Ramos (cell line): Measurements from ENCODE around the gene SLIT3.

Experiments
- in situ Hi-C: fragments of 300-500 bp; cut with MboI; formaldehyde crosslinking; loops from one replicate; pipeline ENCODE4 v1.14.3; 2022; ENCODE audit warnings: low sequenced_read_pairs; ENCODE audit not compliant: unreplicated experiment

SLIT3 gene

DNA sequence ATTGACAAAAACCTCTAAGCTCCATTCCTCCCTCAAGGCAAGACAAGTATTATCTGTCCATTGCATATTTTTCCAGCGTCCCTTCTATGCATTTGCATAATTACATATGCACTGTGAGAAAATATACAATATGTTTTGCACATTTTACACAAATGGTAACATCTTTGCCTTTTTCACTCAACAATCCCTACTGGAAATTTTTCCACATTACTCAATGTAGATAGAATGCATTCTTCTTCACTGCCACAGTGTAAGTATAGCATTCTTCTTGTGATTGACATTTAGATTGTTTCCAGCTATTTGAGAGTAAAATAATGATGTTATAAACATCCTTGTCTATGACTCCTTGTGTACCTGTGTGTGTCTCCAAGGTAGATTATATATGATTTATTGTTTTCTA, 205.0 kb downstream of the SLIT3 start:
- in situ Hi-C loops: no loop called here

GRCh38 chr5:169095410-169095960, 205.5 kb downstream of the SLIT3 start:
- in situ Hi-C loops: no loop called here

GRCh38 chr5:169094586-169095409, 206.1 kb downstream of the SLIT3 start:
- in situ Hi-C loops: no loop called here

GRCh38 chr5:169091396-169091980, 209.5 kb downstream of the SLIT3 start:
- in situ Hi-C loops: no loop called here

DNA sequence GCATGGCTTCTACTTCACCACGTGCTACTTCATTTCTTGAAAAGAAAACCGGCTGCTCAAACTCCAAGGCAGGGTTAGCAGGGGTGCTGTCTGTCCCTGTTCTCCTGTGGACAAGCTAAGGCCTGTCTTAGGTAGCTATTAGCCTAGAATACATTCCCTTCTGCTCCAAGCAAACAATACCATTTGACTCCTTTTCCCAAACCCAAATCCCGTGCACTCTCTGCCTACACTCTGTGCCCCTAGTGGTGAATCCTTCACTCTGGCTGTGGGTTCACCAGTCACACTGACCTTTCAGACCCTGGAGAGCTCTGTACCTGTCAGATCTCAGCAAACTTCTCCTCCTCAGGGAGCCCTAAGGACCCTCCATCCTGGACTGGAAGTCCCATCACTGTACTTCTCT, 211.6 kb downstream of the SLIT3 start:
- in situ Hi-C loops: no loop called here

- in situ Hi-C loops: no loop called here
Measured at GRCh38 chr5:169088028-169088725, 212.8 kb downstream of the SLIT3 start.

DNA sequence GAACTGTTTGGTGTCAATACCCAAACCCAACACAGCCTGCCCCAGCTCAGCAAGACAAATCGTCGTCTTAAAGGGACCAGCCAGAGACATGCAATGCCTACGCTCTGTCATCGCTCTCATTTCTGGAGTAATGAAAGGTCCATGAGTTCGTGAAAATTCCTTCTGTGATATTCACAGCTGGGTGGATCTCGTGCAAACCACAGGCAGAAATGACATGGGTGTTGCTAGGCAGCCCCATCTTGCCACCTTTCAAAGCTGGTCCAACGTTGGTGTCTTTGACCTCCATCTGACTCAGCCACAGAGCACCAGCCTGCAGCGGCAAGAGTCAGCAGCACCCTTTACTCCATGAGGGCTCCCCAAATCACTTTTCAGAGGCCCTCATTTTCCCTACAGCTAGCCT, 215.3 kb downstream of the SLIT3 start:
- in situ Hi-C loops: no loop called here

GRCh38 chr5:169085212-169085611, 215.7 kb downstream of the SLIT3 start:
- in situ Hi-C loops: no loop called here

DNA sequence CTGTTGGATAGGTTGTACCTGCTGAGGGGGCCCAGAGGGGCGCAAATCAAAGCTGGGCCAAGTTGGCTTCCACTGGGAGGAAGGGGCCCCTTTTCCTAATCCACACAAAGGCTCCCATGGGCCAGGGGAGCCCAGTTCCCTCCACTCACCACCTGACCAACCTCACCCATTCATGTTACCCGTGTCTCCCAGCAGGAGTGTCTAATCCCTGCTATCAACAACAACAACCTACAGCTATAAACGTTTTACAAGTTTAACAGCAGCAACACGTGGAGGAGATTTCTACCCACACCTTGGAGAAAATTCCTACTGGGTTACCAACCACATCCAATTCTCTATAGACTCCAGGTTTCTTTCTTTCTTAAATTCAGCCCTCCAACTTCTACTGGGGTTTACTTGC, 216.2 kb downstream of the SLIT3 start:
- in situ Hi-C loops: no loop called here

- in situ Hi-C loops: no loop called here
Measured at GRCh38 chr5:169083394-169084018, 217.4 kb downstream of the SLIT3 start.

GRCh38 chr5:169081000-169081724, 219.8 kb downstream of the SLIT3 start:
- in situ Hi-C loops: no loop called here

DNA sequence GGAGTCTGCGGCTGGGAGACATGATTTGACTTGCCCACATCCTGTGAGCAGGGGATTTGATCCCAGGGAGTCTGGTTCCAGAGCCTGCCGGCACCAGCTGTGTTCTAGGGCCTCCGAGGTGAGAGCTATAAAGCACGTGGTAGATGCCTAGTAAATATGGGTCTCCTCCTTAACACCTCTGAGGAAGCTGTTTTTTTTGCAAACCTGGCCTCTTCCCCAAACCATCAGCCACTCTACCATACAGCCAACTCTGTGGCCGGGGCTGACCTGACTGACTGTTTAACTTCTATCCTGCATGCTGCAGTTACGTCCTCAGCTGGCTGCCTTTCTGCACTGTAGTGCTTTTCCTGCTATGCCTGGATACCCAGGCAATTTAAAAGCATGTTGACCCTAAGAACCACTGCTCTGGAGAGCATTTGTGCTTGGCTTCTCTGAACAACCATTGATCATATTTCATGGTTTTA, 220.5 kb downstream of the SLIT3 start:
- in situ Hi-C loops: no loop called here

- in situ Hi-C loops: no loop called here
Measured at GRCh38 chr5:169079697-169080096, 221.2 kb downstream of the SLIT3 start.

DNA sequence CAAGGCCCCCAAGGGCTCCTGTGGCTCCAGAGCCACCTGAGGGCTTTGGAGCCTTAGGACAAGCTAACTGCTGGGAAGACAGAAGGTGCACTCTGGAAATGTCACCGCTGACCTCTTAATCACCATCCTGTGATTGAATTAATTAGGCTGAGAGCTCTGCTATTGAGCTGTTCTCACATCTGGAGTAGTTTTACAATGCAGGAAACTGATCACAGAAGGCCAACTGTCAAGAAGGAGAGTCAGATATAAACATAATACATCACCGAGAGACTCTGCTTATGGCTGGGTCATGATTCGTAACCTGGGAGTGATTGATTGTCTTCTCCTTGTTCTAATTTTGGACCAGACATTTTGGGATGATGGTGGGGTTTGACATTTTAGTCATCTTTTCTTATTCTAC, 226.1 kb downstream of the SLIT3 start:
- in situ Hi-C loops: no loop called here

GRCh38 chr5:169072233-169072632, 228.7 kb downstream of the SLIT3 start:
- in situ Hi-C loops: no loop called here

DNA sequence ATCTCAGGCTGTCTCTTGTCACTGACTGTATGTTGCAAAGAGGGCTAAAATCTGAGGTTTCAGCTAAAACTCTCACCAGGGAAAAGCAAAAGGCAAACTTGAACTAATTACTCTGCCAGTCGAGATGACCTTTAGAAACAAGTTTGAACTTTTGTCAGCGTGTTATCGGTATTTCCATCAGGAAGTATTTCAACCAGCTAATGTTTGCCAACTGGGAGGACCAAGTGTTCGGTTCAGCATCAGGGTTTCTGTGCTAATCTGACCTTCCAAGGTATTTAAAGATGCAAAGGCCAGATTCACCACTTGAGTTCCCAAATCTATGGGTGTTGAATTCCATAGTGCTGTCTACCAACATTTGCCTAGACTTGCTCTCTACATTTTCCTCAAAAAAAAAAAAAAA, 230.5 kb downstream of the SLIT3 start:
- in situ Hi-C loops: no loop called here

GRCh38 chr5:169067751-169068173, 233.2 kb downstream of the SLIT3 start:
- in situ Hi-C loops: no loop called here

DNA sequence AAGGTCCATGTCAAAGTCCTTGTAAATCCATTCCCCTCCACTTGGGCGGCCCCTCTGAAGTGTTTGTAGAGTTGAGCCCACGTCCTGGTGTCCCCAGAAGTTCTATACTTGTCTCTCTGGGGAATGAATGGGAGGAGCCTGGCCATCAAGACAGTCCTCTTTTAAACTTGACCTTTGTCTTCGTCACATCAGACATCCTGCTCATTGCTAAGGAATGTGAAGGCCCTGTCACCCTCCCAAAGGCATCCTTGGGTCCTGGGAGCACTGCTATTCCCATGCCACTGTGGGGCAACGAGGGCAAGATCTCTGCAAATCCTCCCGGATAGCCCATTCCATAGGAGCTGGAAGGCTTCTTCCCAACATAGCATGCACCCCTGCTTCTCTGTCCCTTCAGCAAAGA, 235.5 kb downstream of the SLIT3 start:
- in situ Hi-C loops: no loop called here

- in situ Hi-C loops: no loop called here
Measured at GRCh38 chr5:169064093-169064492, 236.8 kb downstream of the SLIT3 start.
